ENCODE data around the gene IL17F.

DNA sequence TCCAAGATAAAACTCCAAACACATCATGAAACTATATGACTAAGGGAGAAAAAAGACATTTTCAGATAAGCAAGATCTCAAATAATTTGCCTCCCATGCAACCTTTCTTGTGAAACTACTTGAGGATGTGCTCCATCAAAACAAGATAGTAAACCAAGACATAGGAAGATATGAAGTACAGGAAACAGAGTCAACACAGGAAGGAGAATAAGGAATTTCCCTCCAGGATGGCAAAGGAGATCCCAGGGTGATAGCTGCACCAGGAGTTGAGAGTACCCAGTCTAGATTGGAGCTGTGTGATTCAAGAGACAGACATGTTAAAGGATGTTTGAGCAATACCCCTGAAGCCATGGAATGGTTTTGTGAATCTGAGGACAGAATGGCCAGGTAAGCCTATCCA, 42.8 kb downstream of the IL17F start:
- no peak for TF ChIP-seq POLR2A (IDR thresholded peaks at IDR 0.05)
- TF ChIP-seq, protein P1, sequence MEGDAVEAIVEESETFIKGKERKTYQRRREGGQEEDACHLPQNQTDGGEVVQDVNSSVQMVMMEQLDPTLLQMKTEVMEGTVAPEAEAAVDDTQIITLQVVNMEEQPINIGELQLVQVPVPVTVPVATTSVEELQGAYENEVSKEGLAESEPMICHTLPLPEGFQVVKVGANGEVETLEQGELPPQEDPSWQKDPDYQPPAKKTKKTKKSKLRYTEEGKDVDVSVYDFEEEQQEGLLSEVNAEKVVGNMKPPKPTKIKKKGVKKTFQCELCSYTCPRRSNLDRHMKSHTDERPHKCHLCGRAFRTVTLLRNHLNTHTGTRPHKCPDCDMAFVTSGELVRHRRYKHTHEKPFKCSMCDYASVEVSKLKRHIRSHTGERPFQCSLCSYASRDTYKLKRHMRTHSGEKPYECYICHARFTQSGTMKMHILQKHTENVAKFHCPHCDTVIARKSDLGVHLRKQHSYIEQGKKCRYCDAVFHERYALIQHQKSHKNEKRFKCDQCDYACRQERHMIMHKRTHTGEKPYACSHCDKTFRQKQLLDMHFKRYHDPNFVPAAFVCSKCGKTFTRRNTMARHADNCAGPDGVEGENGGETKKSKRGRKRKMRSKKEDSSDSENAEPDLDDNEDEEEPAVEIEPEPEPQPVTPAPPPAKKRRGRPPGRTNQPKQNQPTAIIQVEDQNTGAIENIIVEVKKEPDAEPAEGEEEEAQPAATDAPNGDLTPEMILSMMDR (IDR thresholded peaks at IDR 0.05): no peak

All from Peyer's patch (tissue), 4 donors.